Kidney (tissue), 14 donors: Measurements from ENCODE around the gene GALNS. TPM values are rescaled to one million over a fixed set of nuclear protein-coding genes. Genes with fewer than 3 reads are reported as not detected.

ENCODE experiments used
- DNase-seq, 5 donors: peaks; one replicate each; pipeline ENCODE4 v3.0.0-alpha.2; 2013 to 2020
- FAIRE-seq: peaks from 2 replicates; lab custom pipeline; 2012; peaks lifted over from hg19 to GRCh38; lab: Jason Lieb, UNC
- H3K27ac ChIP-seq, 2 donors: one replicate each; pipeline ENCODE4 v1.7.0; 2013; ENCODE audit warnings: low read depth in 2 of 2, low read length in 2 of 2, inconsistent platforms in 1 of 2
- H3K27me3 ChIP-seq: one replicate; pipeline ENCODE4 v1.7.1; 2013; ENCODE audit warnings: low read length, inconsistent platforms; ENCODE audit not compliant: control insufficient read depth, insufficient read depth
- H3K36me3 ChIP-seq, 3 donors: one replicate each; pipeline versions ENCODE4 v1.7.0 to v1.7.1; 2013; ENCODE audit warnings: low read length in 3 of 3, control low read depth in 1 of 3, inconsistent platforms in 1 of 3; ENCODE audit not compliant: insufficient read depth in 3 of 3, control insufficient read depth in 2 of 3
- H3K4me1 ChIP-seq, 3 donors: one replicate each; pipeline versions ENCODE4 v1.7.0 to v1.7.1; 2013; ENCODE audit warnings: low read length in 3 of 3, inconsistent platforms in 1 of 3, low read depth in 1 of 3; ENCODE audit not compliant: control insufficient read depth in 2 of 3, insufficient read depth in 2 of 3
- H3K4me3 ChIP-seq, 3 donors: one replicate each; pipeline versions ENCODE4 v1.7.0 to v1.8.1; 2013; ENCODE audit warnings: low read length in 3 of 3, control low read depth in 1 of 3, inconsistent platforms in 1 of 3
- H3K9ac ChIP-seq, 3 donors: one replicate each; pipeline versions ENCODE4 v1.7.0 to v1.7.1; 2013; ENCODE audit warnings: low read length in 3 of 3, control low read depth in 1 of 3, inconsistent platforms in 1 of 3
- H3K9me3 ChIP-seq, 3 donors: one replicate each; pipeline versions ENCODE4 v1.7.0 to v1.7.1; 2013; ENCODE audit warnings: low read length in 3 of 3, control low read depth in 1 of 3, inconsistent platforms in 1 of 3; ENCODE audit not compliant: control insufficient read depth in 2 of 3, insufficient read depth in 1 of 3
- intact Hi-C: fragments of 100-400 bp; cut with DNase I; formaldehyde crosslinking; loops from one replicate; pipeline ENCODE4 v1.11.1; 2022
- polyA plus RNA-seq: library from polyadenylated mRNA; stranded (reverse); fragments of 350-450 nt; fragmentation: Illumina TruSeq; extraction: RNeasy Lipid Tissue Mini Kit (QIAGEN cat#74804); gene quantifications from one replicate; pipeline ENCODE4 v1.2.3, GENCODE V29; 2014; ENCODE audit warnings: low read depth, low replicate concordance; ENCODE audit not compliant: insufficient read depth
- total RNA-seq: library from RNA; stranded (reverse); fragmentation: NEBNext Ultra II Directional; extraction: Animal tissue kit (Norgen Biotek cat#: 25700); gene quantifications from one replicate; pipeline ENCODE4 v1.2.1, GENCODE V29; 2021
- TF ChIP-seq, protein P1 (sequence below): IDR thresholded peaks from 3 replicates; pipeline ENCODE4 v1.5.1; 2012; ENCODE audit warnings: mild to moderate bottlenecking, moderate library complexity, borderline replicate concordance; ENCODE audit not compliant: insufficient read depth; ENCODE audit errors: extremely low read depth
- donor health status: control.
- donor health status: control.
- donor health status: control.
- donor health status: control.
- donor health status: control.
- donor health status: DM: yes; HTN: yes; CAD: no.
- donor health status: Normal renal cell carcinoma (clear cell type).

GALNS gene
- total and polyA plus RNA-seq, 2 donors from 2014 or later, result 15.8 to 37.2 TPM

DNA sequence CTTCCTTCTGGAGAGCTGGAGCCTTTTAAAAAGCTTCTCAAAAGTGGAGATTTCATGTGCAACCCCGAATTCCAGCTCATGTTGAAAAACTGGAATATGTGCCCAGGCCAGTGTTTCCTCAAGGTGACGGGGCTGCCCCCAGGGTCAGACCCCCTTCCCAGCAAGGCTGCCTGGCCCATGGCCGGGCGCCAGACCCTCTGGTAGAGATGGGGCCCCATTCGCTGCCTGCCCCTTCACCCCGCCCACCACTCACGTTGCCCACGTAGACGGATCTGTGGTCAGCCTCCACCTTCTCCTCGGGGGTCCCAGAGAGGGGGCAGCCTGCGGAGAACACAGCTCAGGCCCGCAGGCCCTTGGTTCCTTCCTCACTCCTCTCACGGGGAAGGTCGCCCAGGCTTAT, 8.6 kb upstream of the GALNS start:
- no peak overlapping the region for H3K9ac ChIP-seq
- FAIRE-seq (no peak), DNase-seq (no peak)
- TF ChIP-seq, protein P1, sequence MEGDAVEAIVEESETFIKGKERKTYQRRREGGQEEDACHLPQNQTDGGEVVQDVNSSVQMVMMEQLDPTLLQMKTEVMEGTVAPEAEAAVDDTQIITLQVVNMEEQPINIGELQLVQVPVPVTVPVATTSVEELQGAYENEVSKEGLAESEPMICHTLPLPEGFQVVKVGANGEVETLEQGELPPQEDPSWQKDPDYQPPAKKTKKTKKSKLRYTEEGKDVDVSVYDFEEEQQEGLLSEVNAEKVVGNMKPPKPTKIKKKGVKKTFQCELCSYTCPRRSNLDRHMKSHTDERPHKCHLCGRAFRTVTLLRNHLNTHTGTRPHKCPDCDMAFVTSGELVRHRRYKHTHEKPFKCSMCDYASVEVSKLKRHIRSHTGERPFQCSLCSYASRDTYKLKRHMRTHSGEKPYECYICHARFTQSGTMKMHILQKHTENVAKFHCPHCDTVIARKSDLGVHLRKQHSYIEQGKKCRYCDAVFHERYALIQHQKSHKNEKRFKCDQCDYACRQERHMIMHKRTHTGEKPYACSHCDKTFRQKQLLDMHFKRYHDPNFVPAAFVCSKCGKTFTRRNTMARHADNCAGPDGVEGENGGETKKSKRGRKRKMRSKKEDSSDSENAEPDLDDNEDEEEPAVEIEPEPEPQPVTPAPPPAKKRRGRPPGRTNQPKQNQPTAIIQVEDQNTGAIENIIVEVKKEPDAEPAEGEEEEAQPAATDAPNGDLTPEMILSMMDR, result no peak
- no peaks in the 10 kb centered on the region for H3K27me3 ChIP-seq
- H3K4me1 ChIP-seq, result no peaks in the 10 kb centered on the region
- no peak overlapping the region for H3K27ac ChIP-seq
- H3K4me3 ChIP-seq, result no peak overlapping the region
- intact Hi-C loops, result no loop called here
- H3K36me3 ChIP-seq, result peaks cover 0 to 16% (median 0%) of the 10 kb centered on the region in 3 donors
- no peaks in the 10 kb centered on the region for H3K9me3 ChIP-seq

DNA sequence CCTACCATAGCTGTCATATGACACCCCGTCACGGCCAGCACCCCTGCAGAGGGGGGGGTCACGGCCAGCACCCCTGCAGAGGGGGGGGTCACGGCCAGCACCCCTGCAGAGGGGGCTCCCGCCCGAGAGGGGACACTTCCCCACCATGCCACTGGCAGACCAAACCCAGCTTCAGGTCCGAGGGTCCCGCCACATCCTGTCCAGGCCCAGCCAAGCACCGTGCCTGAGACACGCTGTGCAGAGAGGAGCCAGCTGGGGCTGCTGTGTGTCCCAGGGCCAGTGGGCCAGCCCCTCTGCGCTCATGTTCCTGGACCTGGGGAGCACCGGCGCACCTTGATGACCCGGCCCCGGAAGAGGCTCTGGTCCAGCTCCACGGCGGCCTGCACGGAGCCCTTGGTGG, 7.8 kb upstream of the GALNS start:
- Histone ChIP-seq H3K9me3 (no peaks in the 10 kb centered on the region), H3K4me1 (no peaks in the 10 kb centered on the region), H3K27me3 (no peaks in the 10 kb centered on the region), H3K36me3 (peaks cover under 1 to 24% (median 3%) of the 10 kb centered on the region in 3 donors), H3K27ac (no peak overlapping the region), H3K4me3 (no peak overlapping the region), H3K9ac (no peak overlapping the region)
- DNase-seq, result no peak
- FAIRE-seq, result no peak
- intact Hi-C loops, result no loop called here
- TF ChIP-seq, protein P1, result no peak

- H3K9me3 ChIP-seq, result no peaks in the 10 kb centered on the region
- H3K9ac ChIP-seq, result no peak overlapping the region
- TF ChIP-seq, protein P1, result no peak
- no peak overlapping the region for H3K4me3 ChIP-seq
- intact Hi-C loops, result no loop called here
- peaks cover 2 to 28% (median 3%) of the 10 kb centered on the region in 3 donors for H3K36me3 ChIP-seq
- FAIRE-seq (no peak), DNase-seq (no peak)
- H3K27me3 ChIP-seq, result no peaks in the 10 kb centered on the region
- no peak overlapping the region for H3K27ac ChIP-seq
- H3K4me1 ChIP-seq, result no peaks in the 10 kb centered on the region
These were observed 7.4 kb upstream of the GALNS start for GRCh38 chr16:88864099-88864498.

DNA sequence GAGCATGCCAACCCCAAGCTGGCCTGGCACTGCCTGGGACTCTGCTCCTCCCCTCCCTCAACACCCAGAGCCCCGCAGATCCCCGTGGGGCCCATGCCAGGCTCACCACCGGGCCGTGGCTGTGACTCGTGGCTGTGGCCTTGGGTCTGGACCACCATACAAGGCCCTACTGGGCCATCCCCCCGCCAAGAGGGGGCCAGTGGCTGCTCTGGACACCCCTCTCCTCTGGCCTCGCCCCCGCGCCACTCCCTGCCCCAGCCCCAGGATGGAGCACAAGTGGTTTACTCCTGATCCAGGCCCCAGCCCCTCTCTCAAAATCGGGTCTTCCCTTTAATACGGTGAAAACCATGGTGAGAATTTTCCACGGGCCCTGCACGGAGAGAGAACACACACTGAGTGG, 6.7 kb upstream of the GALNS start:
- no peak overlapping the region for H3K9ac ChIP-seq

More for the DNA sequence above, 6.7 kb upstream of the GALNS start:
- Histone ChIP-seq H3K36me3 (peaks cover 2 to 30% (median 3%) of the 10 kb centered on the region in 3 donors), H3K4me1 (no peaks in the 10 kb centered on the region), H3K4me3 (no peak overlapping the region), H3K27ac (no peak overlapping the region), H3K27me3 (no peaks in the 10 kb centered on the region), H3K9me3 (no peaks in the 10 kb centered on the region)
- DNase-seq (no peak), FAIRE-seq (no peak)
- intact Hi-C loops, result no loop called here
- TF ChIP-seq, protein P1, result no peak
